Testis (tissue), 3 donors: ENCODE results near the gene ABCG1. TPM values are rescaled to one million over a fixed set of nuclear protein-coding genes. Genes with fewer than 3 reads are reported as not detected.

Experiments
- DNase-seq: peaks from one replicate; pipeline ENCODE4 v3.0.0-alpha.2; 2019
- H3K27ac ChIP-seq, 2 donors: fragments of 200-600 bp; sonication (generic); one replicate each; pipeline ENCODE4 v1.5.1; 2019
- H3K27me3 ChIP-seq: fragments of 200-600 bp; sonication (generic); one replicate; pipeline ENCODE4 v1.5.1; 2019
- H3K36me3 ChIP-seq: fragments of 200-600 bp; sonication (generic); one replicate; pipeline ENCODE4 v1.5.1; 2017; ENCODE audit warnings: low read depth; ENCODE audit errors: missing control alignments
- H3K4me1 ChIP-seq: fragments of 200-600 bp; sonication (generic); one replicate; pipeline ENCODE4 v1.5.1; 2019
- H3K4me3 ChIP-seq, 2 donors: fragments of 200-600 bp; sonication (generic); one replicate each; pipeline ENCODE4 v1.5.1; 2017 to 2019
- H3K9me3 ChIP-seq: fragments of 200-600 bp; sonication (generic); one replicate; pipeline ENCODE4 v1.5.1; 2017
- POLR2A ChIP-seq: fragments of 450-650 bp; IDR thresholded peaks from one replicate; pipeline ENCODE4 v1.6.1; 2017; ENCODE audit warnings: antibody characterized with exemption, mild to moderate bottlenecking, moderate library complexity
- WGBS, 2 donors: methylation state at CpG; one replicate each; pipeline ENCODE4 v1.1.5; 2018; 5-methylcytosine and 5-hydroxymethylcytosine counted together
- intact Hi-C: fragments of 100-400 bp; cut with DNase I; formaldehyde crosslinking; loops from one replicate; pipeline ENCODE4 v1.15.1; 2023; ENCODE audit warnings: low total_unique reads
- polyA plus RNA-seq: library from polyadenylated mRNA; stranded (reverse); fragments of 350-450 nt; fragmentation: Illumina TruSeq; extraction: RNeasy Lipid Tissue Mini Kit (QIAGEN cat#74804); gene quantifications from one replicate; pipeline ENCODE4 v1.2.3, GENCODE V29; 2014; ENCODE audit warnings: low read depth, low replicate concordance; ENCODE audit not compliant: insufficient read depth
- total RNA-seq, 2 donors: library from RNA; depleted of rRNA; stranded (reverse); fragments of >200 nt; gene quantifications; one replicate each; pipeline ENCODE4 v1.2.3, GENCODE V29; 2016
- TF ChIP-seq, protein P1 (sequence below), 3 experiments: fragments of 450-650 bp in 2 of 3; fragments of 200-600 bp in 1 of 3; sonication (generic) in 1 of 3; IDR thresholded peaks; one replicate each; pipeline ENCODE4 v1.5.1; 2016 to 2019; ENCODE audit warnings: antibody characterized with exemption in 3 of 3, mild to moderate bottlenecking in 2 of 3, moderate library complexity in 1 of 3

Gene ABCG1
- total and polyA plus RNA-seq, 3 donors from 2014 or later, result 4.6 to 5.9 (median 5.1) TPM

- DNase-seq, result no peak
- TF ChIP-seq, protein P1, sequence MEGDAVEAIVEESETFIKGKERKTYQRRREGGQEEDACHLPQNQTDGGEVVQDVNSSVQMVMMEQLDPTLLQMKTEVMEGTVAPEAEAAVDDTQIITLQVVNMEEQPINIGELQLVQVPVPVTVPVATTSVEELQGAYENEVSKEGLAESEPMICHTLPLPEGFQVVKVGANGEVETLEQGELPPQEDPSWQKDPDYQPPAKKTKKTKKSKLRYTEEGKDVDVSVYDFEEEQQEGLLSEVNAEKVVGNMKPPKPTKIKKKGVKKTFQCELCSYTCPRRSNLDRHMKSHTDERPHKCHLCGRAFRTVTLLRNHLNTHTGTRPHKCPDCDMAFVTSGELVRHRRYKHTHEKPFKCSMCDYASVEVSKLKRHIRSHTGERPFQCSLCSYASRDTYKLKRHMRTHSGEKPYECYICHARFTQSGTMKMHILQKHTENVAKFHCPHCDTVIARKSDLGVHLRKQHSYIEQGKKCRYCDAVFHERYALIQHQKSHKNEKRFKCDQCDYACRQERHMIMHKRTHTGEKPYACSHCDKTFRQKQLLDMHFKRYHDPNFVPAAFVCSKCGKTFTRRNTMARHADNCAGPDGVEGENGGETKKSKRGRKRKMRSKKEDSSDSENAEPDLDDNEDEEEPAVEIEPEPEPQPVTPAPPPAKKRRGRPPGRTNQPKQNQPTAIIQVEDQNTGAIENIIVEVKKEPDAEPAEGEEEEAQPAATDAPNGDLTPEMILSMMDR (IDR thresholded peaks at IDR 0.05), result no peak
- no peak for TF ChIP-seq POLR2A
- Histone ChIP-seq H3K4me1 (peaks cover 39% of the 10 kb centered on the region), H3K9me3 (no peaks in the 10 kb centered on the region), H3K36me3 (no peaks in the 10 kb centered on the region), H3K27me3 (no peaks in the 10 kb centered on the region), H3K27ac (peak overlapping the region; percentile 56 to 57), H3K4me3 (peak overlapping the region in 1 of 2 donors; percentile 58)
- intact Hi-C loops, result no loop called here
- WGBS, 2 donors, result 28 to 34% methylated on average over 8 of the region's 8 CpGs
Measured at GRCh38 chr21:42234041-42234440, 15.1 kb downstream of the ABCG1 start.

DNA sequence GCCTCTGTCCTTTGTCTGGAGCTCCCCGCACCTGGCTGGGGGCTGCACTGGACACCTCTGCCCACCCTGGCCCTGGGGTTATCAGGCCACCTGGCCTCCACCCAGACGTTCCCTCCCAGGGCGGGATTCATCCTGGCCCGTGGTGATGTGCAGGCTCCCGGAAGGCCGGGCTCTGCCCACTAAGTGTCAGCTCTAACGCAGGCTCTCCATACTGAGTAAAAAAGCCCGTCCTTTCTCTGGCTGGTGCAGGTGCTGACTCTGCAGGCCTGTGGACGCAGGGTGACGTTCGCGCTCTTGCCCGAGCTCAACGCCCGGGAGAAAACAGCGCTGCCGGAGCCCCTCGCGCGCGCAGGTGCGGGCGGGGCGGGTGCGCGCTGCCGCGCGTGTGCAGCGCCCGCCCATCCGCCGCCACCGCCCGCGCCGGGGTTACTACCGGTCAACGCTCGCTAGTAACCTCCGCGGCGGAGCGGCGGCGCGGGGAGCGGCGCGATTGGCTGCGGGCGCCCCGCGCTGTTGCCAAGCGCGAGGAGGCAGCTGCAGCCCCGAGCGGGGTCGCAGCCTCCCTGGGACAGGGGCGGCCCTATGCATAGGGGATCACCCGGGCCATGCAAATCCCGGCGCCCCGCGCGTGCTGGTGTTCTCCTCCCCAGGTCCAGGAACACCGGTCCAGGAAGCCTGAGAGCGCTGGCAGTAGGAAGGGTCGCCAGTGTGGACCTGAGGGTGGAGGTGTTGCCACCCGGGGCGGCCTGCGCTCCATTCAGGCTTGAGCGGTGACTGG is 15.7 kb downstream of the ABCG1 start:
- intact Hi-C loops, result no loop called here
- peak; percentile 76 for DNase-seq
- WGBS, 2 donors, result 0 to 1% methylated on average over 3 to 65 of the region's 73 CpGs

DNA sequence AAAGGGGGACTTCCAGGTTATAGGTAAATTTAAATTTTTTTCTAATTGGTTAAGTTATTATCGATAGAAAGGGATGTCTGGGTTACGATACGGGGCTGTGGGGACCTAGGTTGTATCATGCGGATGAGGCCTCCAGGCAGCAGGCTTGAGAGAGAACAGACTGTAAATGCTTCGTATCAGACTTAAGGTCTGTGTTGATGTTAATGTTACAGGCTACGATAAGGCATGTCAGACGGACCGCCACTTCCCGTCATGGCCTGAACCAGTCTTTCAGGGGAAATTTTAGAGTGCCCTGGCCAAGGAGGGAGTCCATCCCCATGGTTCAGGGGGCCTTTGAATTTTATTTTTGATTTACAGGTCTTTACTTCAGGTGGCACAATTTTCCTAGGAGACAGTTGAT is 16.7 kb downstream of the ABCG1 start:
- H3K36me3 ChIP-seq, result no peaks in the 10 kb centered on the region
- H3K27me3 ChIP-seq, result no peaks in the 10 kb centered on the region
- no peaks in the 10 kb centered on the region for H3K9me3 ChIP-seq
- no peak overlapping the region for H3K4me3 ChIP-seq
- 21 to 22% methylated on average over 9 of the region's 9 CpGs for WGBS, 2 donors
- peak overlapping the region in 1 of 2 donors; percentile 69 for H3K27ac ChIP-seq
- intact Hi-C loops, result no loop called here
- peaks cover 39% of the 10 kb centered on the region for H3K4me1 ChIP-seq
- peak; percentile 34 for DNase-seq
- no peak for TF ChIP-seq POLR2A
- TF ChIP-seq, protein P1 (IDR thresholded peaks at IDR 0.05), result no peak

More for the DNA sequence above, 15.7 kb downstream of the ABCG1 start:
- Histone ChIP-seq H3K4me1 (peaks cover 39% of the 10 kb centered on the region), H3K36me3 (no peaks in the 10 kb centered on the region), H3K27me3 (no peaks in the 10 kb centered on the region), H3K4me3 (peak overlapping the region; percentile 42 to 58), H3K27ac (peak overlapping the region; percentile 56 to 69), H3K9me3 (no peaks in the 10 kb centered on the region)
- no peak for TF ChIP-seq POLR2A
- TF ChIP-seq, protein P1 (IDR thresholded peaks at IDR 0.05), result no peak

DNA sequence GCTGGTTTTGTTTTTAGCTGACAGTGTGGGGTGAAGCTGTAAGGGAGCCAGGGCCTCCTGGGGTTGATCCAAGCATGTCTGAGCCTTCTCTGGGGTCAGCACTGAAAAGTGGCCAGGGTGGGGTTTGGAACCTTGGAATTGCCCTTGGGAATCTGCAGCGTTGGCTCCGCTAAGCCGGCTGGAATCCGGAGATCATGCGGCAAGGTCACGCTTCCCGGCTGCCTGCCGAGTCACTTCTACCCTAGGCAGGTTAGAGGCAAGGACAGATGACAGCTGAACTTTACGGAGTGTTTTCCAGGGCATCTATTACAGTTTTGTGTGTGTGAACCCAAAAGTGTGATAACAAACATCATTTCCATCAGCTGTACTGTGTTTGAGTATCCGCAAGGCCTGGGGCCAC is 17.1 kb downstream of the ABCG1 start:
- no peak overlapping the region for H3K4me3 ChIP-seq
- H3K4me1 ChIP-seq, result peaks cover 39% of the 10 kb centered on the region
- TF ChIP-seq, protein P1 (IDR thresholded peaks at IDR 0.05), result no peak
- no peak for TF ChIP-seq POLR2A
- H3K9me3 ChIP-seq, result no peaks in the 10 kb centered on the region
- peak; percentile 61 for DNase-seq
- WGBS, 2 donors, result 26 to 88% methylated on average over 1 to 10 of the region's 10 CpGs
- intact Hi-C loops, result no loop called here
- no peaks in the 10 kb centered on the region for H3K36me3 ChIP-seq
- H3K27ac ChIP-seq, result peak overlapping the region in 1 of 2 donors; percentile 69
- no peaks in the 10 kb centered on the region for H3K27me3 ChIP-seq

- Histone ChIP-seq H3K9me3 (no peaks in the 10 kb centered on the region), H3K27me3 (no peaks in the 10 kb centered on the region), H3K36me3 (no peaks in the 10 kb centered on the region), H3K27ac (no peak overlapping the region), H3K4me1 (peaks cover 39% of the 10 kb centered on the region), H3K4me3 (no peak overlapping the region)
- no peak for DNase-seq
- no peak for TF ChIP-seq POLR2A
- TF ChIP-seq, protein P1 (IDR thresholded peaks at IDR 0.05), result no peak
- 42 to 57% methylated on average over 3 of the region's 3 CpGs for WGBS, 2 donors
- intact Hi-C loops, result no loop called here
Measured at GRCh38 chr21:42236693-42237092, 17.8 kb downstream of the ABCG1 start.
